Adipose tissue (tissue), 3 donors: ENCODE data around the gene KCNIP3. TPM values are rescaled to one million over a fixed set of nuclear protein-coding genes. Genes with fewer than 3 reads are reported as not detected.

Experiments used
- H3K27ac ChIP-seq: one replicate; pipeline ENCODE4 v1.5.1; 2013; ENCODE audit warnings: low read depth, low read length
- whole genome bisulfite sequencing, 3 donors: extraction: QIAGEN DNeasy Blood & Tissue Kit; methylation state at CpG; one replicate each; pipeline ENCODE4 v1.1.7; 2013; 5-methylcytosine and 5-hydroxymethylcytosine counted together
- polyA plus RNA-seq, 3 donors: library from polyadenylated mRNA; stranded (reverse); fragments of 200-250 nt; gene quantifications; one replicate each; pipeline ENCODE4 v1.2.3, GENCODE V29; 2013
- donor health status: healthy with polysubstance abuse.
- donor health status: Bipolar disorder and iron deficiency.
- donor health status: healthy.

The KCNIP3 gene
- polyA plus RNA-seq, 3 donors = 2.4 to 14.1 (median 5.1) TPM

DNA sequence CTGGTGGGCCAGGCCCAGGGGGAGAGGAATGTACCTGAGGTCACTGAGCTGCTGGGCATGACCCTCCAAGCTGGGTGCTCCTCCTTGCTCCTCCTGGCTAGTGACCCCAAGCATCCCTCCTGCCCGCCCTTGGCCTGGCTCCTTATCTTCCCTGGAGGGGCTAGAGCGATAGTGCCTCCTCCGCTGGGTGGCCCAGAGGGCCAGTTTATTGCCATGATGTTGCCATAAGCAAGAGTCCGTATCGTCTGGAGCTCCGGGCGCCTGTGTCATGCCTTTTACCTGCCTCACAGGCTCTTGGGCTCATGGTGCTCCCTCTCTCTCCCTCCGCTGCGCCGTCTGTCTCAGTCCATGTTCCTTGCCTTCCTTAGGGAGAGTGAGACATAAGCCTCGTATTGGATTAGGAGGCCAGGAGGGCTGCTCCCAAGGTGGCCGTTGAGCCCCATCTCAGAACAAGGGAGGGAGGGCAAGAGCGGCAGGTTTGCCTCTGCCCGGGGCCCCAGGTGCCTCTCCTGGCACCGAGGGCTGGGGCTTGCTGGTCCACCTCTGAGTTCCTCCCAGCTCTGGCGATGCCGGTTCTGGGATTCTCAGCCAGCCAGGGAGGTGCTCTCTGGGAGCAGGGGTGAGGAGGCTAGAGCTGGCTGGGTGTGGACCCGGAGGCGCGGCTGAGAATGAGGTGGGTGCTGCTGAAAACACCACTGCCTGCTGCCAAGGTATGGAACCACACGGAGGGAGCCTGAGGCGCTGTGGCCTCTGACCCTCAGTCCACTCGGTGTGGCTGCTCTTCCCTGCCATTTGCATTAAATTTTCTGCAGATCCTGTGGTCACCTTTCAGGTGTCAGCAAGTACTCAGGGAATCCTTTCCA, 22.6 kb downstream of the KCNIP3 start:
- no peak overlapping the region for H3K27ac ChIP-seq
- 81 to 87% (median 84%) methylated on average over 23 of the region's 23 CpGs for WGBS, 3 donors

DNA sequence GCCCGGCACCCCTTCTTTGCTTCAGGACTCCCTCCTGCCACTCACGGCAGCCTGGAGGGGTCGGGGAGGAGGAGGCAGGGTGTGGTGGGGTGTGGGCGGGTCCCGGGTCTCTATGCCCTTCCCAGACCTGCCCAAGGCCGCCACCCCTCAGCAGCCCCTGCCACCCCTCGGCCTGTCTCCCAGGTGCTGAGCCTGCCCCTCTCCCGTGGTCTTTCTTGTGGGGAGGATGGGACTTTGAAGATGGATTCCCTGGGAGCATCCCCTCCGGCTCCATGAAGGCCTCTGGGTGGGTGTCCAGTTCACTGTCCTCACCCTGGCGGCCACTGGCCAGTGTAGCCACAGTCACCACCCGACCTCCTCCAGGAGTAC, 23.2 kb downstream of the KCNIP3 start:
- H3K27ac ChIP-seq = no peak overlapping the region
- 78 to 79% (median 79%) methylated on average over 6 to 11 of the region's 11 CpGs for WGBS, 3 donors

DNA sequence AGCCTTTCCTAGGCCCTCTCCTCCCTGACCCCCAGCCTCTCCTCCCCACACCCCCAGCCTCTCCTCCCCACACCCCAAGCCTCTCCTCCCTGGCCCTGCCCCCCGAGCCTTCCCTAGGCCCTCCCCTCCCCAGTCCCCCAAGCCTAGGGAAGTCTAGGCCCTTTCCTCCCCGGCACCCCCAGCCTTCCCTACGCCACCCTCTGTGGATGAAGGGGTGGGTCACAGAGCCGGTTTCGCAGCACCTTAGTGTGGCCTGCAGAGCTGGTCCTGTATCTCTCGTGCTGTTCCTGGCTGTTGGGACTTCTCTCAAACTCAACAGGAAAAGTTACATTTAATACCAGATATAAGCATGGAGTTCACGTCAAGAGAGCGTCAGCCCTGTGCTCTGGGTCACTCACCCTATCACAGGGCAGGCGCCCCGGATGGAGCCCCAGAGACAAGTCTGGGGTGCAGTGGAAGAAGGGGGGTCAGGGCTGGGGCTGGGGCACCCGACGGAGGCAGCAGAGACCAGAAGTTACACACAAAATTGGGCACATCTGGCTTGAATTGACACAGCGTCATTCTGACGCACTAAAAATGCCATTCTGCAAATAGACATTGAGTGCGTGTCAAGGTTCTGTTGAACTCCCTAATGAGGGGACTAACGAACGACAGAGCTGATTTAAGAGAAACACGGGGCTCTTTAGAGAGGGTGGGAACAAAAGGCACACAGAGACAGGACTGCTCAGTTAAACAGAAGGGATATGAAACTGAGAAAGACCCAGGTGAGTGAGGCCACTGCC, 24.0 kb downstream of the KCNIP3 start:
- 71 to 83% (median 81%) methylated on average over 18 of the region's 18 CpGs for WGBS, 3 donors
- H3K27ac ChIP-seq = no peak overlapping the region

DNA sequence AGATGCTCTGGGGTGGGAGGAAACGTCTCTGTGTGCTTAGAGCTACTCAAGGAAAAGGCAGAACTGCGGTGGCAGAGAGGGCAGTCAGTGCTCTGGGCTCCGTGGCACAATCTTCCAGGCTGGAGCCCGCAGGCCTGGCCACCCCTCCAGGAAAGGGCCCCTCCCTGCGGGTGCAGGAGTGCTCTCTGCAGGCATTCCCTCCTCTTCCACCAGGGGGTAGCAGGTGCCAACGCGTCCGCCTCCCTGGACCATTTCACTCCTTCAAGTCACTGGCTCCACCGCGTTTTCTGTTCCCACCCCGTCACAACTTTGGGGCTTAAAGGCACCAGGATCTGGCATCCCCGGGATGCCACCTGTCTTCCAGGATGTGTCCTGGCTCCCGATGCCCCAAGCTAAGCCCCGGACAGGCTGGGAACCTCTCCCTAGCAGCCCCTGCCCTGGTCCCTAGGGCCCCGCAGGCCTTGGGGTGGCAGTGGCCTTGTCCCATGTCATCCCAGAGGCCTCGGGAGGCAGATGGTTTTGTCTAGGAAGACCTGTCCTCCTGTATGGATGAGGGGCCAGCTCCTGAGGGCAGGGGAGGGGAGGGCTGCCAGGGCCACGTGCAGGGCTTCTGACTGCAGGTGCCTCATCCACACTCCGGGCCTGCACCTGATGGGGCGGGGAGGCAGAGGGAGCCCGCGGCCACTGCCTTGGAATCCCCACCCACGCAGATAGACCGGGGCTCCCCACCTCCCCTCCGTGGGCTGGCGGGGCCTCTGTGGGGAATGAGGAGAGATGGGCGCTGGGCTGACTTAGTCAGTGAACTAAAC, 26.4 kb downstream of the KCNIP3 start:
- WGBS, 3 donors = 72 to 80% (median 76%) methylated on average over 26 of the region's 26 CpGs
- H3K27ac ChIP-seq = no peak overlapping the region

DNA sequence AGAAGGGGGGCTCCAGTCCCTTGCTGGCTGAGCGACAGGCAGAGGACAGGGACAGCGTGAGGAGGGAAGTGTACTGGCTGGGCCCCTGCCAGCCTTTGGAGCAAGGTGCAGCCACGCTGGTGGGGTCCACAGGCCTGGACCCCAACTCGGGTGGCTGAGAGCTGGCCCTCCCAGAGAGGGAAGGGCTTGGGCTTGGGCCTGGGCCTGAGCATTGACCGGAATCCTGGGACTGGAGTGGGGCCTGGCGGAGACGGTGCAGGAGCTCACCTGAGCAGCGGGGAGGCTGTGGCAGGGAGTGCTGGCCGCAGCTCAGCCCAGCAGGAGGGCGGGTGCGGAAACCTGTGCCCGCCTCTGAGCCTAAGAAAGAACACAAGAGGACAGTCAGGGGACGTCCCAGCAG, 27.9 kb downstream of the KCNIP3 start:
- H3K27ac ChIP-seq = no peak overlapping the region
- 91 to 94% (median 91%) methylated on average over 10 to 13 of the region's 13 CpGs for WGBS, 3 donors

DNA sequence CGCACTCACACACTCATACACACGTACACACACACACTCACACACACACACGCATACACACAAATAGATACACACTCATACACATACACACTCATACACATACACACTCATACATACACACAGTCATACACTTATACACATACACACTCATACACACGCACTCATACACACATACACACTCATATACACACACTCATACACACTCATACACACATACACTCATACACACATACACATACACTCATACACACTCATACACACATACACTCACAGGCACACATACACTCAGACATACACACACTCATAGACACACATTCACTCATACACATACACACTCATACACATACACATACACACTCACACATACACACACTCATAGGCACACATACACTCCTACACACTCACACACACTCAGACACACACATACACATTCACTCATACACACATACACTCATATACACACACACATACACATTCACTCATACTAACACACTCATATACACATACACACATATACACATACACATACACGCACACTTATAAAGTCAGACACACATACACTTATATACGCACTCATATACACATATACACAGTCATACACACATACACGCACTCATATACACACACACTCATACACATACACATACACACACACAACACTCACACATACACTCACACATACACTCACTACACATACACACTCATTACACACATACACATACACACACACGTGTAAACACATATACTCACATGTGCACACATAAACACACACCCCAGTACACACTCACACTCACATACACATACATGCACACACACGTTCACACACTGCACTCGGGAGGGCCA, 28.7 kb downstream of the KCNIP3 start:
- WGBS, 3 donors = 91 to 96% (median 94%) methylated on average over 10 of the region's 10 CpGs
- no peak overlapping the region for H3K27ac ChIP-seq

DNA sequence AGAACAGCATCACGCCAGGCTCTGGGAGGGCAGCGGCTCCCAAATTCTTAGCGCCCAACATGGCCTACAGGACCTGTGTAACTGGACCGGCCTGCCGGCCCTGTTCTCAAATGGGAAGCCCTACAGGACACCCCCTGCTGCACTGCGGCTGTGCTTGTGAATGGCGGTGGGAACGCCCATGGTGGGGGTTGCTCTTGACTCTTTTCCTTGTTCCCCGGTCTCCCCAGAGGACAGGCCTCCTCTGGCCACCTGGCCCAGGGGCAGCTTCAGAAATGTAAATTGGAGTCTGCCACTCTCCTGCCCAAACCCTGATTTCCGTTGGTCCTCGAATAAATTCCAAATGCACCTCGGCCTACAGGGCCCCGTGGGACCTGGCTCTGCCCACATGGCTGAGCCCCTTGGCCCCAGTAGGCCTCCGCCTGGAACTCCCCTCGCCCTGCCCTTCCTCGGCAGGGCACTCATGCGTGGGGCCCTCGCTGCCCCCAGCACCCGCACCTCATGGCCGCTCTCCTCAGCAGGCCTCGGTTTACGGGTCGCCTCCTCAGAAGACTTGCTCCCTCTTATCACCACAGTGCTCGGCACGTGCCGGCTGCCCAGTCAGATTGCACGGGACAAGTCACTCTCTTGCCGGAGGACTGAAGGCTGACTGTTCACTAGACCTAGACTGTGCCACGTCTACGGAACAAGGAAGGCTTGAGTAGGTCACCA, 29.4 kb downstream of the KCNIP3 start:
- no peak overlapping the region for H3K27ac ChIP-seq
- WGBS, 3 donors = 91 to 94% (median 93%) methylated on average over 30 of the region's 30 CpGs

DNA sequence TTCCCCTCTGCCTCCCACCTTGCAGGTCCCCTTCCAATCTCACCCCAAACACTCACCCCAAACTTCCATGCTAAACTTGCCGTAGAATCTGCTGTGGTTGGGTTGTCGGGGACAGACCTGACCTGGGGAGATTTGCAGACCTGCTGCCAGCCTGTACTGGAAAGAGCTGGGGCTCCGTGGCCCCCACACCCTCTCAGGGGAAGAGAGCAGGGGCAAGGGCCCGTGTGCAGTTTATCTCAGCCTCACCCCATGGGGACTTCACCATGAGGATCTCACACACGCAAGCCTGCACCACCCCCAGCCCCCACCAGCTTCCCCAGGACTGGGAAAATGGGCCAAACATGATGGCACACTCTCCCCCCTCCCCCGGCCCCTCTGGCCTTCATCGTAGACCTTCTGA, 30.7 kb downstream of the KCNIP3 start:
- H3K27ac ChIP-seq = no peak overlapping the region
- 71 to 81% (median 78%) methylated on average over 7 of the region's 7 CpGs for WGBS, 3 donors

DNA sequence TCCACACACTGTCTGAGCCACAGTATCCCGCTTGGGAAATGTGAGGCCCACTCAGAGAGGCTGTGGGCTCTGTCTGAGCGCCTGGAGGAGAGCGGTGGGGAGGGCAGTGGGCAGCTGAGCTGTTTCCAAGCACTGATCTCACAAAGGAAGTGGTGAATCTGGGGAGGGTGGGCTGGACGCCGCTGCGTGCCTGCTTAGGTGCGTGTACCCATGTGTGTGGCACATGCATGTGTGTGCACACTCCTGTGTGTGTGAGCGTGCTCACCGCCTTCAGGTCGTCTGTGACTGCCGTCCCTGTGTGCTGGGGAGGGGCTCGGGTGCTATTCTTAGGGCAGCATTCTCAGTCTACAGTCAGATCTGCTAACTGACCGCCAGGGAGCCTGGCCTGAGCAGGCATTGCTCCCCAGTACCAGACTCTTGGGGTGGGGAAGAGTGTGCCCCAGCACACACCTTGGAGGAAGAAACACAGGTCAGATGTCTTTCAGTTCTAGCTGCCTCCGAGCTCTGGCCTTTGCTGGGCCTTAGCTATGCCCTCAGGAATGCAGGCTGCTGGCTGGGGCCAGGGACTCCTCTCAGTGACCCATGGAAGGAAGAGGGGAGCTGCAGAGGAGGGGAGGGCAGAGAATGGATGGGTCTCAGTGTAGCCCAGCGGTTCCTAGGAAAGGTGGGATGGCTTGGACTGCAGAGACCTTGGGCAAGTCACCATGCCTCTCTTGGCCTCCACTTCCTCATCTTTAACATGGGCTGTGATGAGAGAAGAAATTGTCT, 31.4 kb downstream of the KCNIP3 start:
- WGBS, 3 donors = 61 to 79% (median 70%) methylated on average over 15 of the region's 15 CpGs
- no peak overlapping the region for H3K27ac ChIP-seq

DNA sequence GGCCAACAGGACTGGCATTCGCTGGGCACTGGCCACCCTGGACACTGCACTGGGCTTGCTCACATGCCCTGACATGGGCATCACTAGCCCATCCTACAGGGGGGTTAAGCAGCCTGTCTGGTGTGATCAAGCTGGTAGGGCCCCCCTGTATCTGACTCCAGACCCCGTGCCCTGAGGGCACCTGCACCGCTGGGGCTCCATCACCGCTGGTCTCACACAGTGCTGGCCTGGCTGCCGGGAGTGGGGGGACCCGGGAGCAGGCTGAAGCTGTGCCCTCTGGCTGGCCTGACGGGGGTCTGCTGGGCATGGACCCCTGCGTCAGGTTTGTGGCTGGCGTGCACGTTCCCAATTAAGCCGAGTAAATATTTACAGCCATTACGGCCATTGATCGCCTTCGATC, 32.3 kb downstream of the KCNIP3 start:
- WGBS, 3 donors = 86 to 95% (median 92%) methylated on average over 14 of the region's 14 CpGs

DNA sequence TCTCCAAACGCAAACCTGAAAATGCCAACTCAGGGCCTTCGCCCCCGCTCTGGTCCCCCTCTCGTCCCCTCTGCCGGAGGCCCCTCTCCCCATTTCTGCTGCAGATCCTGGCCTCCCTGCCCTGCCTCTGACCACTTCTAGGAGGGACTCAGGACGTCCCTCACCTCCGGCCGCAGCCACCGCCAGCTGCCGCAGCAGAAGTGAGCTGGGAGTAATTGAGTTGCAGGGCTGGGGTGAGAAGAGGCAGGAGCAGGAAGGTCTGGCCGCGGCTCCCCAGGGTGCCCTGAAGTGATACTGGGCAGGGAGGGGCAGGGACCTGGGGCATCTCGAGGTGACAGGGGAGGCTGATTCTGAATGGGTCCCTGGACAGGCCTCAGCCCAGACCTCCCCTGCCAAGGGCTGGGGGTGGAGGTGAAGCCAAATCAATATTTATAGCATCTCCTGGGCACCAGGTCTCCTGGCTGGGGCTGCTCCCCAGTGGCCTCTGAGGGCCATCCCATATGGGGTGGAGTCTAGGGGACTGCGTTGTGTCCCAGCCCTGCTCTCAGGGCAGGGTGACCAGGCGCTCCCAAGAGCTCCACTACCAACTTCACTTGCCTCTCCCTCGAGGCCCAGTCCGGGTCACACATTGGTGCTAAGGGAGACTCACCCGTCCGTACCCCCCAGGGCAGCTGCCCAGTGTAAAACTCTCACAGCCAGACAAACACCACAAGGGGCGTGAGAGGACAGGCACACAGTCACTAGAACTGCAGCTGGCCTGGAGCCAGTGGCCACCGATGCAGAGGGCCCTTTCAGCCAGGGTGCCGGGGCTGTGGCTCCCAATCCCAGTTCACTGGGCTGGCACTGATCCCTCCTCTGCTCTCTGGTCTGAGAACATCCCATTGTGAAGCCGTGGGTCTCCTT, 33.0 kb downstream of the KCNIP3 start:
- 64 to 81% (median 78%) methylated on average over 23 of the region's 23 CpGs for WGBS, 3 donors
- no peak overlapping the region for H3K27ac ChIP-seq

More for the DNA sequence above, 32.3 kb downstream of the KCNIP3 start:
- no peak overlapping the region for H3K27ac ChIP-seq

DNA sequence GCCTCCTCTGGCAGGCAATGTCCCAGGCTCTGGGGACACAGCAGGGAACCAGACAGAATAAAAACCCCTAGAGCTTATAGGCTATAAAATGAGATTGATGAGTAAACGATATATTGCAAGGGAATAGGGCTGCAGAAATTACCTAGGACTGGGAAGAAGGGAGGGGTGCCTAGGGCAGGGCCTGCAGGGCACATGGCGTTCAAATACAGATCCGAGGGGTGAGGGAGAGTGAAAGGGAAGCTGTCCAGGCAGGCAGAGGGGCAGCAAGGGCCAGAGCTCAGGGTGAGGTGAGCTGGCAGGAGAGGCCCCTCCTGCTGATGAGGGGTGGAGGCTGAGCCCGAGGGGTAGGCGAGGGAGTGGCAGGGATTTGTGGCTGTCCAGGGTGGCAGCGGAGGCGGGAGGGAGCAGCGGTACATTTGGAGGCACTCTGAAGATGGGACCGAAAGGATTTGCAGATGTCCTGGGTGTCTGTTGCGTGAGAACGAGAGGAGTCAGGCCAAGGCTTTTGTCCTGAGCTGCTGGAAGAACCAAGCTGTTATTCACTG, 33.7 kb downstream of the KCNIP3 start:
- H3K27ac ChIP-seq = no peak overlapping the region
- 87 to 91% (median 88%) methylated on average over 11 of the region's 11 CpGs for WGBS, 3 donors

DNA sequence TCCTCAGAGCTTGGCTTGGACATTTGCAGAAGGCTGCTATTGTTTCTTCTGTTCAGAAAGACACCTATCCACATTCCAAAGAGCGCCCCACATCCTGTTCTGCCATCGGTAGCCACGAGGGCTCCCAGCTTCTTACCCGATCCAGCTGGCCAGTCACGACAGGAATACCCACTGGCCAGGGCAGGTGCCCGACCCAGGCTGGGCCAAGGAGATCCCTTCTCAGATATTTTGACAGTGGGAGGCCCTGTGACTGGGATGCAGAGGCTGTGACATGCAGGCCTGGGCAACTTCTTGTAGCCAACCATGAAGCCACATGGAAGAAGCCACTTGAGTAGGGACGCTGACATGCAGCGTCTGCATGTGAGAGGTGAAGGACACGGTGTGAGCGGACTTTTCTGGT, 34.5 kb downstream of the KCNIP3 start:
- 88 to 93% (median 91%) methylated on average over 10 of the region's 10 CpGs for WGBS, 3 donors
- no peak overlapping the region for H3K27ac ChIP-seq

DNA sequence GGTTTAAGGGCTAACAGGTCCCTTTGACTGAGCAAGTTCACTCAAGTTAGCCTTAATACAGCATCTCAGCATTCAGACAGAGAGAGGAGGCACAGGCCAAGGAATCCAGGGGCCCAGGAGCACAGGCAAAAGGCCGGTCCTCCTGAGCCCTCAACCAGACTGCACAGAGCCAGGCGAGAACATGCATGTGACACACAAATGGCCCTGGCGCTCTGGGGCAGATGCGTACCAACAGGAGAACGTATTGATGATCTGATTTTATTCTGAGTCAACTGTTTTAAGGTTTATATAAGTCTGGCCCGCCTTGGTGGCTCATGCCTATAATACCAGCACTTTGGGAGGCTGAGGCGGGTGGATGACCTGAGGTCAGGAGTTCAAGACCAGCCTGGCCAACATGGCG, 34.9 kb downstream of the KCNIP3 start:
- 94 to 96% (median 94%) methylated on average over 8 of the region's 8 CpGs for WGBS, 3 donors
- no peak overlapping the region for H3K27ac ChIP-seq

DNA sequence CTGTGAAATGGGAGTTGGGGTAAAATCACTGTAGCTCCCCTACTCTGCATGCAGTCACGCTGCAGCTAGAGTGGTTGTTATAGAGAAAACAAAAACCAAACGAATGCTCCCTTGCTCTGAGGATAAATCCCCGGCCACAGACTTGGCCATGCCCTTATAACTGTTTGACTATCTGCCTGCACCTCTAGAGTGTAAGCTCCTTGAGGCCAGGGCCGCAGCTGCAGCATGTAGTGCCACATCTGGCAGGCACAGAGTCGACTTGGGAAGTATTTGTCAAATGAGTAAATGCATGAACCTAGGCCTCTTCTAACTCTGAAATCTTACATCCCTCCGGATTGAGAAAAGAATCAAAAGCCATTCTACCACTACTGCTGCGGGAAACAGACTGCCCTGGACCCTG, 35.9 kb downstream of the KCNIP3 start:
- no peak overlapping the region for H3K27ac ChIP-seq
- 86 to 92% (median 87%) methylated on average over 7 of the region's 7 CpGs for WGBS, 3 donors
